Fibroblast of mammary gland (primary cell): ENCODE data around the gene SAT2.
A peak's percentile ranks its signal among the peaks of the same experiment; 100 is the strongest.

Experiments used
- DNase-seq: peaks from one replicate; pipeline ENCODE4 v3.0.0-alpha.2; 2010; ENCODE audit warnings: low read depth
- H3K4me3 ChIP-seq: 2 replicates; pipeline ENCODE4 v1.5.1; 2011; ENCODE audit warnings: low read depth, mild to moderate bottlenecking, low read length, moderate library complexity; ENCODE audit not compliant: control insufficient read depth
- CTCF ChIP-seq: conservative IDR thresholded peaks from 2 replicates; pipeline ENCODE4 v1.5.1; 2011; ENCODE audit warnings: low read depth, low read length, inconsistent platforms; ENCODE audit not compliant: control insufficient read depth, insufficient read depth

Gene SAT2

GRCh38 chr17:7656958-7657609 is 29.5 kb upstream of the SAT2 start:
- no peak for TF ChIP-seq CTCF
- DNase-seq = no peak
- no peak overlapping the region for H3K4me3 ChIP-seq

GRCh38 chr17:7655541-7655840 is 27.9 kb upstream of the SAT2 start:
- TF ChIP-seq CTCF = no peak
- H3K4me3 ChIP-seq = no peak overlapping the region
- no peak for DNase-seq

DNA sequence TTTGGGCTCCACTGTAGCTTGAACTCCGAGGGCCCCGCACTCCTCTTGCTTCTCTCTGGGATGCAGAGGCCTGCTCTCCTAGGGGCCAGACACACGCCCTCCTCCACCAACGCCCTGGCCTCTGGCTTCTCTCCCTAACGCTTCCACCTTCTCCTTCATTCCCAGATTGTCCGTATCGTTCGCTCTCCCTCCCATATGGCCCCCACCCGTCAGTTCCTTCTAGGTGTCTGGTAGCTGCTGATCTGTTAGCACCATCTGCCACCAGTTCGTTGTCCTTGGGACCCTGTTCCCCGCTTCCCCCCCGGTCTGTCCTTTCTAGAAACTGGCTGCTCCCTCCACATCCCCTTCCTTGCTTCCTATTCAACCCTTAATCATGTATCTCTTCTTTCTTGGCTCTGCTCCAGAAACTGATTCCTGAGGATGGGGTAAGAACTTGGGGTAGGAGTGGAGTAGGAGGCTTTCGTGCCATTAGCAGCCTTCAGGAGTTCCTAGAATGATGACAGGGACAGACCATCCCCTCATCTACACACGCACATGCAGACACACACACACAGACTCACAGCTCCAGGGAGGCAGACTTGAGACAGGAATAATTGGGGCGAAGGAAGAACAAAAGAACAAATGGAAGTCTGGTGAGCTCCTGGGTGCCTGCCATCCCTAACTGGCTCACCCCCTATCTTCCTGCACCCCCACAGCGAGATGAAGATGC is 27.4 kb upstream of the SAT2 start:
- H3K4me3 ChIP-seq = no peak overlapping the region
- DNase-seq = peak; percentile 5
- TF ChIP-seq CTCF = no peak

- no peak for TF ChIP-seq CTCF
- no peak overlapping the region for H3K4me3 ChIP-seq
- DNase-seq = no peak
Observed at GRCh38 chr17:7652388-7653356, 25.1 kb upstream of the SAT2 start.

DNA sequence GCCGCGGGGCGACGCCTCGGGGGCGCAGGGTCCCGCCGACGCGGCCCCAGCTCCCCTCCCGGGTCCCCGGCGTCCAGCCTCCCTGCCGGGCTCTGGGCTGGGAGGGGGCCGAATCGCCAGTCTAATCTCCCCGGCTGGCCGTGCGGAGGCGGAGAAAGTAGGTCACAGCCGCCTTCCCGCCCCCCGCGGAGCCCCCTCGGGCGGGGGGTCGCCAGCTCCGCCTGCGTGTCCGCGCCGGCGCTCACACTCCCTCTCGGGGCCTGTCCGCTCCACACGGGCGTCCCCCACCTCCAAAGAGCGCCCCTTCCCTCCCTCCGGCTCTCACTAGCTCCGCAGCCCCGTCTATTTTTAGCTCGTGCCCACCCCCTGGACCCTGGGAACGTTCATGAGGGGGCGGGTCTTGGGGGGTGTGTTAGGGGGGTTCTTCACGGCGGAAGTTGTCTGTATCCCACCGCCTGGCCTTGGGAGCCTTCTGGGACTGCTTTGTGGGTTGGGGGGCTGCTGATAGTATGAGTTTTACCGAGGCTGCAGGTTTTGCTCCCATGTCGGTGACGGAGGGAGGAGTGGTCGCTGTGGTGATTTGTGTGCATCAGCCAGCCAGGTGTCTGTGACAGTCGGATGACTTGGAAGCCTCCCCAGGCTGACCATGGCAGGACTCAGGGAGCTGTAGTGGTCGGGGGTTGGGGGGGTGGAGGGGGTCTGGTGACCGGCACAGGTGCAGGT is 24.2 kb upstream of the SAT2 start:
- H3K4me3 ChIP-seq = no peak overlapping the region
- no peak for DNase-seq
- no peak for TF ChIP-seq CTCF

- peak overlapping the region; percentile 19 for H3K4me3 ChIP-seq
- TF ChIP-seq CTCF = no peak
- no peak for DNase-seq
Observed at GRCh38 chr17:7651097-7651664, 23.6 kb upstream of the SAT2 start.
